Kidney (tissue), 14 donors: ENCODE measurements around the gene ADCY6. TPM values are rescaled to one million over a fixed set of nuclear protein-coding genes. Genes with fewer than 3 reads are reported as not detected.

Source experiments
- DNase-seq, 5 donors: peaks; one replicate each; pipeline ENCODE4 v3.0.0-alpha.2; 2013 to 2020
- FAIRE-seq: peaks from 2 replicates; lab custom pipeline; 2012; peaks lifted over from hg19 to GRCh38; lab: Jason Lieb, UNC
- H3K27ac ChIP-seq, 2 donors: one replicate each; pipeline ENCODE4 v1.7.0; 2013; ENCODE audit warnings: low read depth in 2 of 2, low read length in 2 of 2, inconsistent platforms in 1 of 2
- H3K27me3 ChIP-seq: one replicate; pipeline ENCODE4 v1.7.1; 2013; ENCODE audit warnings: low read length, inconsistent platforms; ENCODE audit not compliant: control insufficient read depth, insufficient read depth
- H3K36me3 ChIP-seq, 3 donors: one replicate each; pipeline versions ENCODE4 v1.7.0 to v1.7.1; 2013; ENCODE audit warnings: low read length in 3 of 3, control low read depth in 1 of 3, inconsistent platforms in 1 of 3; ENCODE audit not compliant: insufficient read depth in 3 of 3, control insufficient read depth in 2 of 3
- H3K4me1 ChIP-seq, 3 donors: one replicate each; pipeline versions ENCODE4 v1.7.0 to v1.7.1; 2013; ENCODE audit warnings: low read length in 3 of 3, inconsistent platforms in 1 of 3, low read depth in 1 of 3; ENCODE audit not compliant: control insufficient read depth in 2 of 3, insufficient read depth in 2 of 3
- H3K4me3 ChIP-seq, 3 donors: one replicate each; pipeline versions ENCODE4 v1.7.0 to v1.8.1; 2013; ENCODE audit warnings: low read length in 3 of 3, control low read depth in 1 of 3, inconsistent platforms in 1 of 3
- H3K9ac ChIP-seq, 3 donors: one replicate each; pipeline versions ENCODE4 v1.7.0 to v1.7.1; 2013; ENCODE audit warnings: low read length in 3 of 3, control low read depth in 1 of 3, inconsistent platforms in 1 of 3
- H3K9me3 ChIP-seq, 3 donors: one replicate each; pipeline versions ENCODE4 v1.7.0 to v1.7.1; 2013; ENCODE audit warnings: low read length in 3 of 3, control low read depth in 1 of 3, inconsistent platforms in 1 of 3; ENCODE audit not compliant: control insufficient read depth in 2 of 3, insufficient read depth in 1 of 3
- intact Hi-C: fragments of 100-400 bp; cut with DNase I; formaldehyde crosslinking; loops from one replicate; pipeline ENCODE4 v1.11.1; 2022
- polyA plus RNA-seq: library from polyadenylated mRNA; stranded (reverse); fragments of 350-450 nt; fragmentation: Illumina TruSeq; extraction: RNeasy Lipid Tissue Mini Kit (QIAGEN cat#74804); gene quantifications from one replicate; pipeline ENCODE4 v1.2.3, GENCODE V29; 2014; ENCODE audit warnings: low read depth, low replicate concordance; ENCODE audit not compliant: insufficient read depth
- total RNA-seq: library from RNA; stranded (reverse); fragmentation: NEBNext Ultra II Directional; extraction: Animal tissue kit (Norgen Biotek cat#: 25700); gene quantifications from one replicate; pipeline ENCODE4 v1.2.1, GENCODE V29; 2021
- TF ChIP-seq, protein P1 (sequence below): IDR thresholded peaks from 3 replicates; pipeline ENCODE4 v1.5.1; 2012; ENCODE audit warnings: mild to moderate bottlenecking, moderate library complexity, borderline replicate concordance; ENCODE audit not compliant: insufficient read depth; ENCODE audit errors: extremely low read depth
- donor health status: control.
- donor health status: control.
- donor health status: control.
- donor health status: control.
- donor health status: control.
- donor health status: DM: yes; HTN: yes; CAD: no.
- donor health status: Normal renal cell carcinoma (clear cell type).

Gene ADCY6
- total and polyA plus RNA-seq, 2 donors from 2014 or later = 27.3 to 66.9 TPM

DNA sequence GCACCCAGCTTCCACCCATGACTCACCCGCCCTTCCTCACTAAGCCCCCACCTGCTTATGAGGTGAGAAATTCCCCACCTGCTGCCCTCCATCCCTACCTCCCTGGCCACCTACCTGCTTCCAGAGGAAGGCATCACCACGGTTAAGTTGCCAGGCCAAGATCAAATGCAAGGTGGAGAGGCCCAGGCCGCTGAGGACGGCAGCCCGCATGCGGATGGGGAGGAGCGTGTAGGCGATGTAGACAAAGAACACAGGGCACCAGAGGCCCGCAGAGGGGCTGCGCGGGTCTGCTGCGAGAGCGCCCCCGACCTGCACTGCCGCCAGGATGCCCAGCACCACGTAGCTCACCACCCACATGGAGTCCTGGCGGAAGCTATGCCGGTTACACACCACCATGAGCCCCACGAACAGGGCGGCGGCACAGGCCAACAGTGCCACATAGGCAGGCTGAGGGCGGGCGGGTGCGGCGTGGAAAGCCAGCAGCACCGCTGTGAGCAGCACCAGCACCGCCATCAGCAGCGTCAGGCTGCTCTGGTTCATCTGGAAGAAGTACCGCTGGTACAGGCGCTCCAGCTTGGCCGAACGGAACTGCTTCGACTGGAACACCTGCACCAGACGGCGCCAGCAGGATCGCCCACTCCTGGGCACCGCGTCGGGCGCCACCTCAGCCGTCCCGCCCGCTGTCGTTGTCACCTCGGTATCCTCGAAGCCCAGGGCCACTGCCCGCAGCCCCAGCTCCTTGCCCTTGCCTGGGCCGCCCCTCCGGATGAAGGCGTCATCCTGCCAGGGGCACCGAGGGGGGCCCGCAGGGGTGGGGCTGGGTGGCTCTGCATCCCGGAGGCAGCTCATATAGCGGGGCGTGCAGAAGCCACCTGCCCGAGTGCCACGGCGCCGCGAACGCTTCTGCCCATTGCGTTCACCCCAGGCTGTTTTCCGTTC lies 6.2 kb downstream of the ADCY6 start:
- peaks cover 0 to 3% (median 0%) of the 10 kb centered on the region in 3 donors for H3K36me3 ChIP-seq
- H3K4me1 ChIP-seq = peaks cover 0 to 22% (median 17%) of the 10 kb centered on the region in 3 donors
- H3K9me3 ChIP-seq = no peaks in the 10 kb centered on the region
- TF ChIP-seq, protein P1, sequence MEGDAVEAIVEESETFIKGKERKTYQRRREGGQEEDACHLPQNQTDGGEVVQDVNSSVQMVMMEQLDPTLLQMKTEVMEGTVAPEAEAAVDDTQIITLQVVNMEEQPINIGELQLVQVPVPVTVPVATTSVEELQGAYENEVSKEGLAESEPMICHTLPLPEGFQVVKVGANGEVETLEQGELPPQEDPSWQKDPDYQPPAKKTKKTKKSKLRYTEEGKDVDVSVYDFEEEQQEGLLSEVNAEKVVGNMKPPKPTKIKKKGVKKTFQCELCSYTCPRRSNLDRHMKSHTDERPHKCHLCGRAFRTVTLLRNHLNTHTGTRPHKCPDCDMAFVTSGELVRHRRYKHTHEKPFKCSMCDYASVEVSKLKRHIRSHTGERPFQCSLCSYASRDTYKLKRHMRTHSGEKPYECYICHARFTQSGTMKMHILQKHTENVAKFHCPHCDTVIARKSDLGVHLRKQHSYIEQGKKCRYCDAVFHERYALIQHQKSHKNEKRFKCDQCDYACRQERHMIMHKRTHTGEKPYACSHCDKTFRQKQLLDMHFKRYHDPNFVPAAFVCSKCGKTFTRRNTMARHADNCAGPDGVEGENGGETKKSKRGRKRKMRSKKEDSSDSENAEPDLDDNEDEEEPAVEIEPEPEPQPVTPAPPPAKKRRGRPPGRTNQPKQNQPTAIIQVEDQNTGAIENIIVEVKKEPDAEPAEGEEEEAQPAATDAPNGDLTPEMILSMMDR = no peak
- no peak overlapping the region for H3K27ac ChIP-seq
- no peak overlapping the region for H3K9ac ChIP-seq
- no peak for FAIRE-seq
- intact Hi-C loops = no loop called here
- no peak overlapping the region for H3K4me3 ChIP-seq
- peak in 1 of 5 donors; percentile 74 for DNase-seq
- no peaks in the 10 kb centered on the region for H3K27me3 ChIP-seq

DNA sequence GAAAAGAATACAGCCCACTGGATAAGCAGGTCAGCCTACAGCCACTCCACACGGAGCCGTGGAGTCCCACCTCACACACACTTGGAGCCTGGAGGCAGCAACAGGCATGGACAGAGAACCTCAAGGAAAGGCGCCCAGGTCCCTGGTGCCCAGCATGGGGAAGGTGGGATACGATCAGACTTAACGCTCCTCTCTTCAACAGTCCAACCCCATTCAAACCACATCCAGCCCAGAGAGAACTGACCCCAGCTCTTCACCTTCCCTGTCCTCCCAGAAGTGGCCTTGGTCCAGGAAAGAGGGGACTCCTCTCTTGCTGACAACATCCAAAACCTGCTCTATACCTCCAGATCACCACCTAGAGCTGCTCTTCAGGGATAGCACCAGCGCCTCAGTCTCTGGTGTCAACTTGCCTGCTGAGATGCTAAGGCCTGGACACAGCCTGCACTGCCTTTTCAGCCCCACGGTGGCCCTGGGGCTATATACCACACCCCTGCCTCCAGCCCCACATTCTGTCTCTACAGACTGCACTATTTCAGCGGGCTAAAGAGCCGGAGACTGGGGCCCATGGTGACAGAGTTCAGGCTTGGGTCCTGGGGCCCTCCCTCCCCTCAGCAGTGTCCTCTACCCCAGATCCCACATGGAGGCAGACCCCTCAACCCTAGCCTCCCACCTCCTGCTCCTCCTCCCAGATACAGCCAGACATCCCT lies 7.0 kb downstream of the ADCY6 start:
- FAIRE-seq = no peak
- no peak overlapping the region for H3K27ac ChIP-seq

DNA sequence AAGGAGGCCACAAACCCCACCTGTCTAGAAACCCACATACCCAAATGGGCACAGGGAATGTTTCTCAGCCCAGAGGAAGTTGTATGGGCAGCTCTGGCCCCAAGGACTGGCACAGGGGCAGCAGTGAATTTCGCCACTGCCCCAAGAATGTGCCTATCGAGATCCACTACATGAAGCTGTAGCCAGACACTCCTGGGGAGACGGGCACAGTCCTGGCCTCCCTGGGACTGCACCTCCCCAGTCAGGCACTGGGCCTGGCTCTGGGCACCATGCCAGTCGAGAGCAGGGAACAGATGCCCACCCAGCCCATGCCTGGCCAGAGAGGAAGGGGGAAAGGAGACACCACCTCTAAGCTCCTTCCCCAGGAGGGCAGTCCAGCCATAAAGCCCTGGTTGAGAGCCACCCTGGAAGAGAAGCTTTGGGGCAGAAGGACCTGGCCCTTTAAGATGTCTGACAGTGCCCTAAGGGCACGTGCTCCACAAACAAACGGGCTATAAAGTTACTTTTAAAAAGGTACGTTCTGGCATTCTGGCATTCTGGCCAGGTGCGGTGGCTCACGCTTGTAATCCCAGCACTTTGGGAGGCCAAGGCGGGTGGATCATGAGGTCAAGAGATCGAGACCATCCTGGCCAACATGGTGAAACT lies 8.4 kb downstream of the ADCY6 start:
- FAIRE-seq (no peak), DNase-seq (peak in 1 of 5 donors; percentile 72)
- TF ChIP-seq, protein P1 = no peak
- H3K4me1 ChIP-seq = peaks cover 0 to 17% (median 6%) of the 10 kb centered on the region in 3 donors
- H3K27me3 ChIP-seq = no peaks in the 10 kb centered on the region
- peak overlapping the region in 1 of 2 donors; percentile 71 for H3K27ac ChIP-seq
- H3K9ac ChIP-seq = peak overlapping the region in 1 of 3 donors; percentile 19
- no peak overlapping the region for H3K4me3 ChIP-seq
- no peaks in the 10 kb centered on the region for H3K9me3 ChIP-seq
- intact Hi-C loops = no loop called here
- peaks cover 0 to 9% (median 6%) of the 10 kb centered on the region in 3 donors for H3K36me3 ChIP-seq

More for the DNA sequence above, 7.0 kb downstream of the ADCY6 start:
- no peak overlapping the region for H3K4me3 ChIP-seq
- H3K27me3 ChIP-seq = no peaks in the 10 kb centered on the region
- TF ChIP-seq, protein P1 = no peak
- no peak overlapping the region for H3K9ac ChIP-seq
- DNase-seq = peak in 1 of 5 donors; percentile 52
- H3K4me1 ChIP-seq = peaks cover 0 to 17% (median 9%) of the 10 kb centered on the region in 3 donors
- intact Hi-C loops = no loop called here
- no peaks in the 10 kb centered on the region for H3K9me3 ChIP-seq
- peaks cover 0 to 6% (median 6%) of the 10 kb centered on the region in 3 donors for H3K36me3 ChIP-seq
